Measurements from ENCODE around the gene KANK3. TPM values are rescaled to one million over a fixed set of nuclear protein-coding genes. Genes with fewer than 3 reads are reported as not detected.

Gene KANK3
- total RNA-seq, 1 donor from 2014 or later, result 0.45 TPM

- no peak for DNase-seq (ENCODE audit: low read depth)
Observed at GRCh38 chr19:8337728-8338127, 5.3 kb downstream of the KANK3 start.

GRCh38 chr19:8336660-8337059 lies 6.4 kb downstream of the KANK3 start:
- no peak for DNase-seq (ENCODE audit: low read depth)

- DNase-seq (ENCODE audit: low read depth), result no peak
Observed at GRCh38 chr19:8336072-8336569, 6.9 kb downstream of the KANK3 start.

- DNase-seq (ENCODE audit: low read depth), result no peak
Observed at GRCh38 chr19:8335343-8336071, 7.6 kb downstream of the KANK3 start.

- DNase-seq (ENCODE audit: low read depth), result peak; percentile 19
Observed at GRCh38 chr19:8334458-8335342, 8.4 kb downstream of the KANK3 start.

GRCh38 chr19:8333767-8334457 lies 9.2 kb downstream of the KANK3 start:
- no peak for DNase-seq (ENCODE audit: low read depth)

GRCh38 chr19:8332976-8333766 lies 9.9 kb downstream of the KANK3 start:
- no peak for DNase-seq (ENCODE audit: low read depth)

- DNase-seq (ENCODE audit: low read depth), result no peak
Observed at GRCh38 chr19:8331263-8331845, 11.7 kb downstream of the KANK3 start.

- DNase-seq (ENCODE audit: low read depth), result no peak
Observed at GRCh38 chr19:8329996-8330395, 13.1 kb downstream of the KANK3 start.

GRCh38 chr19:8325454-8325853 lies 17.6 kb downstream of the KANK3 start:
- DNase-seq (ENCODE audit: low read depth), result no peak

GRCh38 chr19:8324186-8325050 lies 18.6 kb downstream of the KANK3 start:
- DNase-seq (ENCODE audit: low read depth), result no peak

GRCh38 chr19:8323781-8324185 lies 19.3 kb downstream of the KANK3 start:
- no peak for DNase-seq (ENCODE audit: low read depth)

GRCh38 chr19:8322638-8322997 lies 20.4 kb downstream of the KANK3 start:
- no peak for DNase-seq (ENCODE audit: low read depth)

- no peak for DNase-seq (ENCODE audit: low read depth)
Observed at GRCh38 chr19:8321986-8322637, 20.9 kb downstream of the KANK3 start.

- peak; percentile 80 for DNase-seq (ENCODE audit: low read depth)
Observed at GRCh38 chr19:8321067-8321985, 21.7 kb downstream of the KANK3 start, which contains the start of the genes NDUFA7 and RPS28. NDUFA7 (minus strand) TSS chr19:8321375; CDS start chr19:8321358, 17 bp downstream. RPS28 (plus strand) TSS chr19:8321496; CDS start chr19:8321531, 35 bp downstream.

- DNase-seq (ENCODE audit: low read depth), result no peak
Observed at GRCh38 chr19:8320564-8321066, 22.4 kb downstream of the KANK3 start.

- DNase-seq (ENCODE audit: low read depth), result no peak
Observed at GRCh38 chr19:8319807-8320520, 23.1 kb downstream of the KANK3 start.
